ENCODE data around the gene MSI2. TPM values are rescaled to one million over a fixed set of nuclear protein-coding genes. Genes with fewer than 3 reads are reported as not detected.

The MSI2 gene
- total RNA-seq, 3 donors from 2014 or later, result 40.6 to 56.2 (median 54.3) TPM

- DNase-seq, result no peak
- no peak for ATAC-seq
- Mint-ChIP-seq H3K9me3 (peaks cover 34% of the 10 kb centered on the region), H3K36me3 (ENCODE audit: insufficient read depth) (peaks cover 57% of the 10 kb centered on the region), H3K4me3 (no peak overlapping the region), H3K27me3 (ENCODE audit: low read depth) (no peaks in the 10 kb centered on the region), H3K4me1 (ENCODE audit: low read depth) (no peaks in the 10 kb centered on the region)
Observed at GRCh38 chr17:57385975-57386374, 129.7 kb downstream of the MSI2 start.

GRCh38 chr17:57387575-57387974, 131.3 kb downstream of the MSI2 start:
- Mint-ChIP-seq H3K4me1 (ENCODE audit: low read depth) (no peaks in the 10 kb centered on the region), H3K9me3 (peaks cover 36% of the 10 kb centered on the region), H3K4me3 (no peak overlapping the region), H3K36me3 (ENCODE audit: insufficient read depth) (peaks cover 61% of the 10 kb centered on the region), H3K27me3 (ENCODE audit: low read depth) (no peaks in the 10 kb centered on the region)
- no peak for DNase-seq
- ATAC-seq, result no peak

GRCh38 chr17:57388131-57388725, 131.9 kb downstream of the MSI2 start:
- Mint-ChIP-seq H3K27me3 (ENCODE audit: low read depth) (no peaks in the 10 kb centered on the region), H3K4me1 (ENCODE audit: low read depth) (no peaks in the 10 kb centered on the region), H3K4me3 (no peak overlapping the region), H3K9me3 (peaks cover 38% of the 10 kb centered on the region), H3K36me3 (ENCODE audit: insufficient read depth) (peaks cover 64% of the 10 kb centered on the region)
- ATAC-seq (no peak), DNase-seq (no peak)

- peaks cover 64% of the 10 kb centered on the region for H3K36me3 Mint-ChIP-seq (ENCODE audit: insufficient read depth)
- H3K4me3 Mint-ChIP-seq, result no peak overlapping the region
- ATAC-seq, result no peak
- no peak for DNase-seq
- peaks cover 38% of the 10 kb centered on the region for H3K9me3 Mint-ChIP-seq
- no peaks in the 10 kb centered on the region for H3K27me3 Mint-ChIP-seq (ENCODE audit: low read depth)
- H3K4me1 Mint-ChIP-seq (ENCODE audit: low read depth), result no peaks in the 10 kb centered on the region
Observed at GRCh38 chr17:57389473-57389872, 133.2 kb downstream of the MSI2 start.

- DNase-seq, result no peak
- Mint-ChIP-seq H3K36me3 (ENCODE audit: insufficient read depth) (peaks cover 56% of the 10 kb centered on the region), H3K4me3 (no peak overlapping the region), H3K4me1 (ENCODE audit: low read depth) (peaks cover 11% of the 10 kb centered on the region), H3K27me3 (ENCODE audit: low read depth) (no peaks in the 10 kb centered on the region), H3K9me3 (peaks cover 26% of the 10 kb centered on the region)
- no peak for ATAC-seq
Observed at GRCh38 chr17:57391076-57391825, 134.9 kb downstream of the MSI2 start.

- Mint-ChIP-seq H3K9me3 (peaks cover 24% of the 10 kb centered on the region), H3K27me3 (ENCODE audit: low read depth) (no peaks in the 10 kb centered on the region), H3K4me3 (no peak overlapping the region), H3K36me3 (ENCODE audit: insufficient read depth) (peaks cover 49% of the 10 kb centered on the region), H3K4me1 (ENCODE audit: low read depth) (peaks cover 11% of the 10 kb centered on the region)
- ATAC-seq, result no peak
- DNase-seq, result no peak
Observed at GRCh38 chr17:57391857-57392471, 135.6 kb downstream of the MSI2 start.

GRCh38 chr17:57393368-57393767, 137.0 kb downstream of the MSI2 start:
- peaks cover 13% of the 10 kb centered on the region for H3K9me3 Mint-ChIP-seq
- H3K36me3 Mint-ChIP-seq (ENCODE audit: insufficient read depth), result peaks cover 39% of the 10 kb centered on the region
- no peak overlapping the region for H3K4me3 Mint-ChIP-seq
- ATAC-seq (no peak), DNase-seq (no peak)
- H3K4me1 Mint-ChIP-seq (ENCODE audit: low read depth), result peaks cover 11% of the 10 kb centered on the region
- H3K27me3 Mint-ChIP-seq (ENCODE audit: low read depth), result no peaks in the 10 kb centered on the region

GRCh38 chr17:57394375-57394774, 138.1 kb downstream of the MSI2 start:
- DNase-seq (no peak), ATAC-seq (no peak)
- Mint-ChIP-seq H3K4me3 (no peak overlapping the region), H3K36me3 (ENCODE audit: insufficient read depth) (peaks cover 39% of the 10 kb centered on the region), H3K27me3 (ENCODE audit: low read depth) (no peaks in the 10 kb centered on the region), H3K4me1 (ENCODE audit: low read depth) (peaks cover 11% of the 10 kb centered on the region), H3K9me3 (peaks cover 10% of the 10 kb centered on the region)

- Mint-ChIP-seq H3K4me3 (no peak overlapping the region), H3K9me3 (peaks cover 10% of the 10 kb centered on the region), H3K4me1 (ENCODE audit: low read depth) (peaks cover 11% of the 10 kb centered on the region), H3K36me3 (ENCODE audit: insufficient read depth) (peaks cover 36% of the 10 kb centered on the region), H3K27me3 (ENCODE audit: low read depth) (no peaks in the 10 kb centered on the region)
- ATAC-seq (no peak), DNase-seq (no peak)
Observed at GRCh38 chr17:57395721-57396321, 139.5 kb downstream of the MSI2 start.

- no peak for DNase-seq
- Mint-ChIP-seq H3K4me3 (no peak overlapping the region), H3K36me3 (ENCODE audit: insufficient read depth) (peaks cover 30% of the 10 kb centered on the region), H3K27me3 (ENCODE audit: low read depth) (no peaks in the 10 kb centered on the region), H3K9me3 (peaks cover 10% of the 10 kb centered on the region), H3K4me1 (ENCODE audit: low read depth) (peaks cover 11% of the 10 kb centered on the region)
- no peak for ATAC-seq
Observed at GRCh38 chr17:57396511-57396921, 140.2 kb downstream of the MSI2 start.

- Mint-ChIP-seq H3K4me1 (ENCODE audit: low read depth) (peaks cover 11% of the 10 kb centered on the region), H3K27me3 (ENCODE audit: low read depth) (no peaks in the 10 kb centered on the region), H3K36me3 (ENCODE audit: insufficient read depth) (peaks cover 26% of the 10 kb centered on the region), H3K9me3 (peaks cover 10% of the 10 kb centered on the region), H3K4me3 (no peak overlapping the region)
- DNase-seq (no peak), ATAC-seq (no peak)
Observed at GRCh38 chr17:57397402-57397801, 141.1 kb downstream of the MSI2 start.

- H3K36me3 Mint-ChIP-seq (ENCODE audit: insufficient read depth), result peaks cover 18% of the 10 kb centered on the region
- H3K4me3 Mint-ChIP-seq, result no peak overlapping the region
- DNase-seq (no peak), ATAC-seq (no peak)
- H3K4me1 Mint-ChIP-seq (ENCODE audit: low read depth), result peaks cover 11% of the 10 kb centered on the region
- H3K9me3 Mint-ChIP-seq, result no peaks in the 10 kb centered on the region
- H3K27me3 Mint-ChIP-seq (ENCODE audit: low read depth), result no peaks in the 10 kb centered on the region
Observed at GRCh38 chr17:57399690-57400089, 143.4 kb downstream of the MSI2 start.

- H3K4me1 Mint-ChIP-seq (ENCODE audit: low read depth), result peaks cover 5% of the 10 kb centered on the region
- H3K36me3 Mint-ChIP-seq (ENCODE audit: insufficient read depth), result peaks cover 13% of the 10 kb centered on the region
- DNase-seq (no peak), ATAC-seq (no peak)
- H3K4me3 Mint-ChIP-seq, result no peak overlapping the region
- H3K27me3 Mint-ChIP-seq (ENCODE audit: low read depth), result no peaks in the 10 kb centered on the region
- H3K9me3 Mint-ChIP-seq, result no peaks in the 10 kb centered on the region
Observed at GRCh38 chr17:57400648-57401047, 144.3 kb downstream of the MSI2 start.

- Mint-ChIP-seq H3K4me1 (ENCODE audit: low read depth) (peaks cover 12% of the 10 kb centered on the region), H3K36me3 (ENCODE audit: insufficient read depth) (peaks cover 13% of the 10 kb centered on the region), H3K9me3 (no peaks in the 10 kb centered on the region), H3K27me3 (ENCODE audit: low read depth) (no peaks in the 10 kb centered on the region), H3K4me3 (no peak overlapping the region)
- ATAC-seq (no peak), DNase-seq (no peak)
Observed at GRCh38 chr17:57401556-57402488, 145.5 kb downstream of the MSI2 start.

All from activated T-cell treated with anti-CD3 and anti-CD28 coated beads, Interleukin-2, amount 50 U/mL, for 4 hours (primary cell).